ENCODE data around the gene TCERG1.

TCERG1 gene

DNA sequence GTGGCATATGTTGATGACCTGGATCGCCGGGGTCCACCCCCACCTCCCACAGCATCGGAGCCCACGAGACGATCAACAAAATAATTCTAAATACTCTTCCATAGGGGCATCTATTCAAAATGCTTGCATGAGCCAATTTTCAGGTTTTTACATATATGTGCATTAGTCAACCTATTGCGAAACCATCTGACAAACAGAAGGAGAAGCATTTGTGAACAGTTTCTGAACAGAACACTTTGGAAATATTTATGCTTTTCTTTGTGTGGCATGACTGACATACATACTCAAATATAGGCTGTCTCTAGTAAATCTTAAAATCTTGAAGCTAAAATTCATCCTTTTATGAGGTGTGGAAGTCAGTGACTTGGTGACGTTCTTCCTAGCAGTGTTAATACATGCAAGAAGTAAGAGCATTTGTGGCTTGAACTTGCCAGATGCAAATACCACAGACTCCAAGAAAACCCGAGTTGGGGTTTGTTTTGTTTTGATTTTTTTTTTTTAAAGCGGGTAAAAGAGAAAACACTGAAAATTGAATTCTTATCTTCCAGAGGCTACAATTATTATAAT is 63.5 kb downstream of the TCERG1 start:
- TF ChIP-seq, protein P1, sequence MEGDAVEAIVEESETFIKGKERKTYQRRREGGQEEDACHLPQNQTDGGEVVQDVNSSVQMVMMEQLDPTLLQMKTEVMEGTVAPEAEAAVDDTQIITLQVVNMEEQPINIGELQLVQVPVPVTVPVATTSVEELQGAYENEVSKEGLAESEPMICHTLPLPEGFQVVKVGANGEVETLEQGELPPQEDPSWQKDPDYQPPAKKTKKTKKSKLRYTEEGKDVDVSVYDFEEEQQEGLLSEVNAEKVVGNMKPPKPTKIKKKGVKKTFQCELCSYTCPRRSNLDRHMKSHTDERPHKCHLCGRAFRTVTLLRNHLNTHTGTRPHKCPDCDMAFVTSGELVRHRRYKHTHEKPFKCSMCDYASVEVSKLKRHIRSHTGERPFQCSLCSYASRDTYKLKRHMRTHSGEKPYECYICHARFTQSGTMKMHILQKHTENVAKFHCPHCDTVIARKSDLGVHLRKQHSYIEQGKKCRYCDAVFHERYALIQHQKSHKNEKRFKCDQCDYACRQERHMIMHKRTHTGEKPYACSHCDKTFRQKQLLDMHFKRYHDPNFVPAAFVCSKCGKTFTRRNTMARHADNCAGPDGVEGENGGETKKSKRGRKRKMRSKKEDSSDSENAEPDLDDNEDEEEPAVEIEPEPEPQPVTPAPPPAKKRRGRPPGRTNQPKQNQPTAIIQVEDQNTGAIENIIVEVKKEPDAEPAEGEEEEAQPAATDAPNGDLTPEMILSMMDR (IDR thresholded peaks at IDR 0.05; ENCODE audit: control extremely low read depth, extremely low read depth, low read depth, missing control alignments), result no peak
- DNase-seq (ENCODE audit: extremely low spot score), result no peak
- ChIA-PET CTCF (interaction anchor here (1.2 to 2.5 kb wide), 4 partner anchors 11 to 23 kb away, joined by 4 to 9 read pairs (median 6); no protein-coding TSS in a partner anchor), POLR2A (no interaction called here)

DNA sequence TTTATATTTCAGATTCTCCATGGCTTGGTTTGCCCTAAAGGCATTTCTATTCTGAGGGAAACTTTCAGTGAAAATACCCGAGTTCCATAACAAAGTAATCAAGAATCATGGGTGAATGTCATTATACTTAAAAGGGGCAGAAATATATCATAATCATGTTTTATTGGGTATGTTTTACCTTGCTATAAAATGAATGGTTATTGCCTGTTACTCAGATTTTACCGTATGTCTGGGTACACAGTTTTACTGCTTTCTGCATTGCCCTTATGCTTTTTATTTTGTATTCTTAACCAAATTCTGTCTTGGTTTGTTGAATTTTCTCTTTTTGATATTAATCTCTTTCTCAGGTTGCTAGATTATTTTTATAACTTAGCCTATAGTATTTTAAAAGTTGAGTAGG is 66.3 kb downstream of the TCERG1 start:
- POLR2A ChIA-PET, result no interaction called here
- TF ChIP-seq, protein P1 (IDR thresholded peaks at IDR 0.05; ENCODE audit: control extremely low read depth, extremely low read depth, low read depth, missing control alignments), result no peak
- no peak for DNase-seq (ENCODE audit: extremely low spot score)
- CTCF ChIA-PET, result interaction anchor here (0.9 to 4.4 kb wide), 6 partner anchors 9 to 22 kb away, joined by 3 to 14 read pairs (median 3); no protein-coding TSS in a partner anchor

- CTCF ChIA-PET, result interaction anchor here (4.4 kb wide), 1 partner anchor 9 kb away, joined by 14 read pairs; no protein-coding TSS in a partner anchor
- DNase-seq (ENCODE audit: extremely low spot score), result no peak
- POLR2A ChIA-PET, result no interaction called here
- TF ChIP-seq, protein P1 (IDR thresholded peaks at IDR 0.05; ENCODE audit: control extremely low read depth, extremely low read depth, low read depth, missing control alignments), result no peak
Observed at GRCh38 chr5:146514575-146514974, 67.4 kb downstream of the TCERG1 start.

GRCh38 chr5:146515473-146516150 is 68.5 kb downstream of the TCERG1 start:
- CTCF ChIA-PET, result interaction anchor here (1.0 to 4.4 kb wide), 5 partner anchors 8 to 26 kb away, joined by 3 to 25 read pairs (median 3); no protein-coding TSS in a partner anchor
- TF ChIP-seq, protein P1 (IDR thresholded peaks at IDR 0.05; ENCODE audit: control extremely low read depth, extremely low read depth, low read depth, missing control alignments), result no peak
- POLR2A ChIA-PET, result no interaction called here

GRCh38 chr5:146516151-146516475 is 69.0 kb downstream of the TCERG1 start, which contains the start of gene GPR151:
Gene GPR151 (minus strand): TSS chr5:146516190. CDS start chr5:146516113, 77 bp downstream.
- ChIA-PET CTCF (interaction anchor here (1.0 to 4.4 kb wide), 5 partner anchors 8 to 26 kb away, joined by 3 to 25 read pairs (median 3); no protein-coding TSS in a partner anchor), POLR2A (no interaction called here)
- TF ChIP-seq, protein P1 (IDR thresholded peaks at IDR 0.05; ENCODE audit: control extremely low read depth, extremely low read depth, low read depth, missing control alignments), result no peak
- DNase-seq (ENCODE audit: extremely low spot score), result no peak

More at GRCh38 chr5:146515473-146516150, 68.5 kb downstream of the TCERG1 start:
- DNase-seq (ENCODE audit: extremely low spot score), result no peak

GRCh38 chr5:146519554-146519953 is 72.4 kb downstream of the TCERG1 start:
- POLR2A ChIA-PET, result no interaction called here
- TF ChIP-seq, protein P1 (IDR thresholded peaks at IDR 0.05; ENCODE audit: control extremely low read depth, extremely low read depth, low read depth, missing control alignments), result no peak
- DNase-seq (ENCODE audit: extremely low spot score), result no peak
- CTCF ChIA-PET, result interaction anchor here (2.9 kb wide), 1 partner anchor 13 kb away, joined by 25 read pairs; no protein-coding TSS in a partner anchor
